Breast epithelium (tissue), 4 donors: ENCODE measurements around the gene EPHB3. TPM values are rescaled to one million over a fixed set of nuclear protein-coding genes. Genes with fewer than 3 reads are reported as not detected.
A peak's percentile ranks its signal among the peaks of the same experiment; 100 is the strongest.

Experiments
- DNase-seq, 2 donors: peaks; one replicate each; pipeline ENCODE4 v3.0.0-alpha.2; 2019; ENCODE audit warnings: low spot score in 2 of 2
- H3K27ac ChIP-seq, 2 donors: fragments of 200-600 bp; sonication (generic) in 1 of 2; one replicate each; pipeline ENCODE4 v1.5.1; 2016 to 2019; ENCODE audit warnings: mild to moderate bottlenecking in 1 of 2
- H3K27me3 ChIP-seq, 2 donors: fragments of 200-600 bp; sonication (generic) in 1 of 2; one replicate each; pipeline versions ENCODE4 v1.5.1 to v1.6.0; 2017 to 2019; ENCODE audit warnings: control low read depth in 1 of 2, mild to moderate bottlenecking in 1 of 2
- H3K36me3 ChIP-seq: fragments of 200-600 bp; one replicate; pipeline ENCODE4 v1.5.1; 2019
- H3K4me1 ChIP-seq, 2 donors: fragments of 200-600 bp; sonication (generic); one replicate each; pipeline ENCODE4 v1.5.1; 2016 to 2019; ENCODE audit warnings: control low read depth in 1 of 2
- H3K4me3 ChIP-seq, 3 donors: fragments of 200-600 bp; sonication (generic); 1 replicate in 2 of 3; 2 replicates in 1 of 3; pipeline ENCODE4 v1.5.1; 2016 to 2019; ENCODE audit warnings: mild to moderate bottlenecking in 3 of 3, moderate library complexity in 2 of 3
- H3K9me3 ChIP-seq, 2 donors: fragments of 200-600 bp; sonication (generic) in 1 of 2; one replicate each; pipeline ENCODE4 v1.5.1; 2016 to 2019; ENCODE audit warnings: control low read depth in 1 of 2
- POLR2A ChIP-seq: fragments of 450-650 bp; IDR thresholded peaks from one replicate; pipeline ENCODE4 v1.6.1; 2016; ENCODE audit warnings: antibody characterized with exemption, mild to moderate bottlenecking, moderate library complexity
- POLR2AphosphoS5 ChIP-seq, 3 donors: sonication (generic); formaldehyde crosslinking; IDR thresholded peaks; one replicate each; pipeline ENCODE4 v1.6.1; 2017; ENCODE audit warnings: antibody characterized with exemption in 3 of 3
- intact Hi-C: fragments of 100-400 bp; cut with DNase I; formaldehyde crosslinking; loops from one replicate; pipeline ENCODE4 v1.15.1; 2023; ENCODE audit warnings: low total_unique reads
- total RNA-seq, 3 donors: library from RNA; depleted of rRNA; stranded (reverse); fragments of >200 nt; gene quantifications; one replicate each; pipeline ENCODE4 v1.1.0, GENCODE V29; 2016
- TF ChIP-seq, protein P1 (sequence below), 3 donors: fragments of 450-650 bp; IDR thresholded peaks; one replicate each; pipeline ENCODE4 v1.5.1; 2016 to 2017; ENCODE audit warnings: antibody characterized with exemption in 3 of 3, mild to moderate bottlenecking in 3 of 3, moderate library complexity in 3 of 3

EPHB3 gene
- total RNA-seq, 3 donors from 2014 or later: 0.32 to 25.3 (median 7.9) TPM

GRCh38 chr3:184599143-184599542, 37.6 kb downstream of the EPHB3 start:
- H3K4me3 ChIP-seq: no peak overlapping the region
- H3K27me3 ChIP-seq: no peaks in the 10 kb centered on the region
- no peaks in the 10 kb centered on the region for H3K9me3 ChIP-seq
- H3K36me3 ChIP-seq: no peaks in the 10 kb centered on the region
- H3K4me1 ChIP-seq: peaks cover 8 to 28% of the 10 kb centered on the region in 2 donors
- intact Hi-C loops: no loop called here
- peak overlapping the region; percentile 92 to 94 for H3K27ac ChIP-seq
- TF ChIP-seq POLR2A (no peak), POLR2AphosphoS5 (IDR thresholded peaks at IDR 0.05) (no peak)
- TF ChIP-seq, protein P1, sequence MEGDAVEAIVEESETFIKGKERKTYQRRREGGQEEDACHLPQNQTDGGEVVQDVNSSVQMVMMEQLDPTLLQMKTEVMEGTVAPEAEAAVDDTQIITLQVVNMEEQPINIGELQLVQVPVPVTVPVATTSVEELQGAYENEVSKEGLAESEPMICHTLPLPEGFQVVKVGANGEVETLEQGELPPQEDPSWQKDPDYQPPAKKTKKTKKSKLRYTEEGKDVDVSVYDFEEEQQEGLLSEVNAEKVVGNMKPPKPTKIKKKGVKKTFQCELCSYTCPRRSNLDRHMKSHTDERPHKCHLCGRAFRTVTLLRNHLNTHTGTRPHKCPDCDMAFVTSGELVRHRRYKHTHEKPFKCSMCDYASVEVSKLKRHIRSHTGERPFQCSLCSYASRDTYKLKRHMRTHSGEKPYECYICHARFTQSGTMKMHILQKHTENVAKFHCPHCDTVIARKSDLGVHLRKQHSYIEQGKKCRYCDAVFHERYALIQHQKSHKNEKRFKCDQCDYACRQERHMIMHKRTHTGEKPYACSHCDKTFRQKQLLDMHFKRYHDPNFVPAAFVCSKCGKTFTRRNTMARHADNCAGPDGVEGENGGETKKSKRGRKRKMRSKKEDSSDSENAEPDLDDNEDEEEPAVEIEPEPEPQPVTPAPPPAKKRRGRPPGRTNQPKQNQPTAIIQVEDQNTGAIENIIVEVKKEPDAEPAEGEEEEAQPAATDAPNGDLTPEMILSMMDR (IDR thresholded peaks at IDR 0.05): no peak
- no peak for DNase-seq

DNA sequence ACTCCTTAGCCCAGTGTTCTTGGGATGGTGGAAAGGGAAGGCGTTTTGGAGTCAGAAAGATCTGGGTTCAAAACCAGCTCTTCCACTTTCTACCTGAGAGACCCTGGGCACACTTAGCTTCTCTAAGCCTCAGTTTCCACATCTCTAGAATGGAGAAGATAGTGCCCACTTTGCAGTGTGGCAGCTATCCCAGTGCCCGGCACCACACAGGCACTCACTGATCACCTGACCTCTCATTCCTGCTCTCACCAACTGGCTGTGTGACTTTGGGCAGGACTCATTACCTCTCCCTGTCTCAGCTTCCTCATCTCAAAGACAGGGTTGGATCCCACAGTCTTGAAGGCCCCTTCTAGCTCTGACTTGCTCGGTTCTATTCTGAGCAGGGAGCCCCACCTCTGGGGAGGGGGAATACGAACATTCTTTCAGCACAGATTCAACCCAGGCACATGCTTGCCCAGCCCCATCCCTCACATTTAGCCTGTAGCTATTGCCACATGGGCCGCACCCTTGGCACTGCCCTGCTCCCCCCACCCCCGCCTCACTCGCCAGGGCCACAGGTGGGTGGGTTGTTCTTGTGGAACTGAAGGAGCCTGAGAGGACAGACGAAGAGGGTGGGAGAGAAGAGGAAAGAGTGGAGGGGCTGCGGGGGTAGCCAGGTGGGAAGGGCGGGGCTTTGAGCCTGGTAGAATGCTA, 39.2 kb downstream of the EPHB3 start:
- TF ChIP-seq, protein P1 (IDR thresholded peaks at IDR 0.05): no peak
- TF ChIP-seq POLR2AphosphoS5 (IDR thresholded peaks at IDR 0.05): peak in 2 of 3 donors; percentile 10 to 40
- Histone ChIP-seq H3K36me3 (no peaks in the 10 kb centered on the region), H3K27me3 (no peaks in the 10 kb centered on the region), H3K9me3 (no peaks in the 10 kb centered on the region), H3K4me3 (peak overlapping the region in 2 of 3 donors; percentile 47 to 66), H3K4me1 (peaks cover 8 to 20% of the 10 kb centered on the region in 2 donors), H3K27ac (peak overlapping the region; percentile 92 to 94)
- DNase-seq: no peak
- intact Hi-C loops: no loop called here

DNA sequence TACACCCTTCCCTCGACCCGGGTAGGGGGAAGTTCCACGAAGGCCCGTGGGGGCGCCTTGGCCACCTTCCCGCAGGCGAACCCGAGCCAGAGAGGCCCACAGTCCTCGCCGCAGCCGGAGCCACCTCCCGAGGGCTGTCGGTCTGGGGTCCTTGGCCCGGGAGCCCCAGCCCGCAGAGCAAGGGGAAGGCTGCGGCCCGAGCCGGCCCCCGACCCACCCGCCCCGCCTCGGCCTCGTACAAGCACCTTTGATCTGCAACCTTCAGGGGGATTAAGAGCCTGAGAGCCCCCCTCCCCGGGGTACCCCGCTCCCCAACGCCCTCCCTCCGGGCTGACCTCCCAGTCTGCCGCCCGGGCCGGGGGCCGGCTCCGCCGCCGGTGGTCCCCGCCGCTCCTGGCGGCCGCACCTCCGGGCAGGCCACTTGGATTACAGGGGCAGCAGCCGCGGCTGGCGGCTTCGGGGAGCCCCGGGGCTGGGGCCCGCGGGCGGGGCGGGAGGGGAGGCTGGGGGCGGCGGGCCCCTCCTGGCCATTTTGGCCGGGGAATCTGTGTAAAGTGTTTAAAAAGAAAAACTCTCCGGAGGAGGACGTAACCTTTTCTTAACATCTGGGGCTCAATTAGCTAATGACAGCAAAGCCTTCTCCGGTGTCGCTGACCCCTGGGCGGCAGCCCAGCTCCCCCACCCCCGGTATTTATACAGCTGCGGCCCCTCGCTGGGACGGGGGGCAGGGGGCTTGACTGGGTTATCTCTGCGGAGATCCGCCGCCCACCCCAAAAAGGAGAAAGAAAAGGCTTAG, 40.2 kb downstream of the EPHB3 start:
- H3K4me3 ChIP-seq: peak overlapping the region; percentile 20 to 66 (median 47)
- DNase-seq: no peak
- peaks cover 8 to 20% of the 10 kb centered on the region in 2 donors for H3K4me1 ChIP-seq
- TF ChIP-seq POLR2AphosphoS5 (IDR thresholded peaks at IDR 0.05) (no peak), POLR2A (no peak)
- TF ChIP-seq, protein P1 (IDR thresholded peaks at IDR 0.05): no peak
- H3K36me3 ChIP-seq: no peaks in the 10 kb centered on the region
- no peaks in the 10 kb centered on the region for H3K27me3 ChIP-seq
- H3K27ac ChIP-seq: peak overlapping the region; percentile 92 to 94
- intact Hi-C loops: no loop called here
- H3K9me3 ChIP-seq: no peaks in the 10 kb centered on the region

GRCh38 chr3:184602372-184603150, 41.0 kb downstream of the EPHB3 start:
- Histone ChIP-seq H3K9me3 (no peaks in the 10 kb centered on the region), H3K4me3 (peak overlapping the region; percentile 20 to 66 (median 47)), H3K36me3 (no peaks in the 10 kb centered on the region), H3K27me3 (no peaks in the 10 kb centered on the region), H3K4me1 (peaks cover 5 to 18% of the 10 kb centered on the region in 2 donors), H3K27ac (peak overlapping the region; percentile 92 to 94)
- no peak for DNase-seq
- intact Hi-C loops: no loop called here
- no peak for TF ChIP-seq POLR2A
- peak in 1 of 3 donors; percentile 18 for TF ChIP-seq POLR2AphosphoS5 (IDR thresholded peaks at IDR 0.05)
- TF ChIP-seq, protein P1 (IDR thresholded peaks at IDR 0.05): no peak
